ENCODE results near the gene VSX2. TPM values are rescaled to one million over a fixed set of nuclear protein-coding genes. Genes with fewer than 3 reads are reported as not detected.

VSX2 gene
- not detected for total RNA-seq

- Histone ChIP-seq H3K4me3 (peak within 1 kb of the TSS; percentile 52 to 58), H3K27ac (no peak within 1 kb of the TSS), H3K9me3 (no peaks in the 10 kb centered on the region), H3K4me1 (peaks cover 15 to 19% of the 10 kb centered on the region in 2 donors), H3K36me3 (no peaks in the 10 kb centered on the region), H3K27me3 (peaks cover 34% of the 10 kb centered on the region)
- intact Hi-C loops (cut with DNase I): no loop called here
- no peak for TF ChIP-seq CTCF (IDR thresholded peaks at IDR 0.05)
- no peak for DNase-seq (ENCODE audit: low spot score in 2 of 2)
Measured at GRCh38 chr14:74238974-74239847, at the start of gene VSX2. VSX2 (plus strand) TSS chr14:74239449; CDS start chr14:74239562, 113 bp downstream.

DNA sequence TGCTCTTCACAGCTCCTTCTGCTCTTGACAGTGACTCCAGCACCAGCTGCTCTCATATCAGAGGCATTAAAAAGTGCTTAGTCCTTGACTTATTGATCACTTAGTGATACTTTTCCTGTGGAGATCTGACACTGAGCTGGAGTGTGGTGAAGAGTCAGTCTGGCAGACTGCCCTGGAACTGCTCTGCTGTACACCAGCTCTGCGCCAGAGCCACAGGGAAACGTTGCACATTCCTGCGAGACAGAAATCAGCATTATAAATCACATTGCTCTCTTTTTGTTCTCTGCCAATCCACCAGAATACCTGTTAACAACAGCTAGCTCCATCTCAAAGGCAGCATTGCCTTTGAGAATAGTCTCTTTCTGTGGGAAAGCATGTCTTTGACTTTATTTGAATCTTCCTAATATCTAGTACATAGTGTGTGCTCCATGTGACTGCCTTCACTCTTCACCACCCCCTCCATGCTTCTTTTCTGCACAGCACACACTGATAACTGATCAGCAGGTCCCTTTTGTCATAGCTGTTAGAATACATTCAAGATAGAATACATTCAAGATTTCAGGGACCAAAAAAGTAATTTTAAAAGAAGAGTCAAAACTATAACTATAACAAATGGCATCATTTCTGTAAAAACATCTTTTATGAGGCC is 48.2 kb upstream of the VSX2 start:
- no peaks in the 10 kb centered on the region for H3K9me3 ChIP-seq
- no peaks in the 10 kb centered on the region for H3K27me3 ChIP-seq
- no peak for DNase-seq (ENCODE audit: low spot score in 2 of 2)
- no peaks in the 10 kb centered on the region for H3K4me1 ChIP-seq
- no peak for TF ChIP-seq CTCF (IDR thresholded peaks at IDR 0.05)
- intact Hi-C loops (cut with DNase I): no loop called here
- H3K27ac ChIP-seq: no peak overlapping the region
- no peaks in the 10 kb centered on the region for H3K36me3 ChIP-seq
- no peak overlapping the region for H3K4me3 ChIP-seq

- Histone ChIP-seq H3K9me3 (no peaks in the 10 kb centered on the region), H3K4me3 (no peak overlapping the region), H3K27me3 (no peaks in the 10 kb centered on the region), H3K36me3 (peaks cover 4 to 11% of the 10 kb centered on the region in 2 donors), H3K4me1 (no peaks in the 10 kb centered on the region), H3K27ac (no peak overlapping the region)
- TF ChIP-seq CTCF (IDR thresholded peaks at IDR 0.05): no peak
- no peak for DNase-seq (ENCODE audit: low spot score in 2 of 2)
- intact Hi-C loops (cut with DNase I): no loop called here
Measured at GRCh38 chr14:74194506-74195274, 44.6 kb upstream of the VSX2 start.

- intact Hi-C loops (cut with DNase I): no loop called here
- no peaks in the 10 kb centered on the region for H3K27me3 ChIP-seq
- no peak for TF ChIP-seq CTCF (IDR thresholded peaks at IDR 0.05)
- H3K9me3 ChIP-seq: no peaks in the 10 kb centered on the region
- H3K4me1 ChIP-seq: no peaks in the 10 kb centered on the region
- H3K4me3 ChIP-seq: no peak overlapping the region
- no peak for DNase-seq (ENCODE audit: low spot score in 2 of 2)
- H3K36me3 ChIP-seq: peaks cover 4 to 16% of the 10 kb centered on the region in 2 donors
- H3K27ac ChIP-seq: no peak overlapping the region
Measured at GRCh38 chr14:74195623-74196022, 43.6 kb upstream of the VSX2 start.

GRCh38 chr14:74198441-74199234 is 40.6 kb upstream of the VSX2 start:
- TF ChIP-seq CTCF (IDR thresholded peaks at IDR 0.05): no peak
- Histone ChIP-seq H3K36me3 (peaks cover 8 to 27% of the 10 kb centered on the region in 2 donors), H3K4me3 (no peak overlapping the region), H3K4me1 (no peaks in the 10 kb centered on the region), H3K9me3 (no peaks in the 10 kb centered on the region), H3K27ac (no peak overlapping the region), H3K27me3 (no peaks in the 10 kb centered on the region)
- DNase-seq (ENCODE audit: low spot score in 2 of 2): no peak
- intact Hi-C loops (cut with DNase I): no loop called here
